ENCODE measurements around the gene LHCGR. TPM values are rescaled to one million over a fixed set of nuclear protein-coding genes. Genes with fewer than 3 reads are reported as not detected.

LHCGR gene
- total RNA-seq, 2 experiments from 2014 or later = not detected

DNA sequence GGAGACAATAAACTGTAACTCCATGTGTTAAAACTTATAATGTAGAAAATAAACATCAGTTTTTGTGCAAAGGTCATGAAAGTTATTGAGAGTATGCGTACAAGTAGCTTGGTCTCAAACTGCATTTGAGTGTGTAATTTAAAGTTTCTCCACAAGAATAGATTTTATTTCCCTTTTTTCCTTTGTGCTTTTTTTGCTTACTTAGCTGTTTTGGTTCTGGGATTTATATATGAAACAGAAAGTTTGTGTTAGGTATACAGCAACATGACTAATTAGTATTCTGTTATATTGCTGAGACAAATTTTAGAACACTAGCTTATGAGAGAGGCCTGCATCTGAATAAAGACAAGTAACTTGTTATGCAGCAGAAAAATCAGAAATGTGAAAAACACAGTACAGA lies 70.4 kb downstream of the LHCGR start:
- intact Hi-C loops (cut with micrococcal nuclease; ENCODE audit: unreplicated experiment) = no loop called here
- TF ChIP-seq EZH2phosphoT487 (IDR thresholded peaks at IDR 0.05; ENCODE audit: borderline replicate concordance, low read depth, low read length) = no peak
- TF ChIP-seq, protein P1, sequence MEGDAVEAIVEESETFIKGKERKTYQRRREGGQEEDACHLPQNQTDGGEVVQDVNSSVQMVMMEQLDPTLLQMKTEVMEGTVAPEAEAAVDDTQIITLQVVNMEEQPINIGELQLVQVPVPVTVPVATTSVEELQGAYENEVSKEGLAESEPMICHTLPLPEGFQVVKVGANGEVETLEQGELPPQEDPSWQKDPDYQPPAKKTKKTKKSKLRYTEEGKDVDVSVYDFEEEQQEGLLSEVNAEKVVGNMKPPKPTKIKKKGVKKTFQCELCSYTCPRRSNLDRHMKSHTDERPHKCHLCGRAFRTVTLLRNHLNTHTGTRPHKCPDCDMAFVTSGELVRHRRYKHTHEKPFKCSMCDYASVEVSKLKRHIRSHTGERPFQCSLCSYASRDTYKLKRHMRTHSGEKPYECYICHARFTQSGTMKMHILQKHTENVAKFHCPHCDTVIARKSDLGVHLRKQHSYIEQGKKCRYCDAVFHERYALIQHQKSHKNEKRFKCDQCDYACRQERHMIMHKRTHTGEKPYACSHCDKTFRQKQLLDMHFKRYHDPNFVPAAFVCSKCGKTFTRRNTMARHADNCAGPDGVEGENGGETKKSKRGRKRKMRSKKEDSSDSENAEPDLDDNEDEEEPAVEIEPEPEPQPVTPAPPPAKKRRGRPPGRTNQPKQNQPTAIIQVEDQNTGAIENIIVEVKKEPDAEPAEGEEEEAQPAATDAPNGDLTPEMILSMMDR (conservative IDR thresholded peaks at IDR 0.05; ENCODE audit: low read length) = no peak
- DNase-seq (ENCODE audit: low spot score) = no peak
- H3K4me2 ChIP-seq (ENCODE audit: low read length) = no peak overlapping the region
- no TSS peak for BruUV-seq (replicated peaks)
- no peaks in the 10 kb centered on the region for H4K20me1 ChIP-seq (ENCODE audit: insufficient read depth, low read length)
- H3K27ac ChIP-seq (ENCODE audit: low read depth, low read length, poor library complexity, severe bottlenecking) = no peak overlapping the region
- no peaks in the 10 kb centered on the region for H3K9me3 ChIP-seq (ENCODE audit: low read length)
- ChIA-PET POLR2A (interaction anchor here (0.5 to 1.1 kb wide), 2 partner anchors 10 to 471 kb away, joined by 3 read pairs; no protein-coding TSS in a partner anchor), CTCF (ENCODE audit: unreplicated experiment) (no interaction called here)
- H3K79me2 ChIP-seq (ENCODE audit: insufficient read depth, low read depth, low read length) = no peaks in the 10 kb centered on the region
- H3K9me2 ChIP-seq (ENCODE audit: insufficient read depth, low read length) = no peaks in the 10 kb centered on the region
- no peaks in the 10 kb centered on the region for H3K4me1 ChIP-seq (ENCODE audit: insufficient read depth, low read length, poor library complexity, severe bottlenecking)
- H3K36me3 ChIP-seq (ENCODE audit: insufficient read depth, low read length) = no peaks in the 10 kb centered on the region
- no peak overlapping the region for H2AFZ ChIP-seq (ENCODE audit: low read length)
- H3K4me3 ChIP-seq (ENCODE audit: low read depth, low read length, poor library complexity, severe bottlenecking) = no peak overlapping the region

DNA sequence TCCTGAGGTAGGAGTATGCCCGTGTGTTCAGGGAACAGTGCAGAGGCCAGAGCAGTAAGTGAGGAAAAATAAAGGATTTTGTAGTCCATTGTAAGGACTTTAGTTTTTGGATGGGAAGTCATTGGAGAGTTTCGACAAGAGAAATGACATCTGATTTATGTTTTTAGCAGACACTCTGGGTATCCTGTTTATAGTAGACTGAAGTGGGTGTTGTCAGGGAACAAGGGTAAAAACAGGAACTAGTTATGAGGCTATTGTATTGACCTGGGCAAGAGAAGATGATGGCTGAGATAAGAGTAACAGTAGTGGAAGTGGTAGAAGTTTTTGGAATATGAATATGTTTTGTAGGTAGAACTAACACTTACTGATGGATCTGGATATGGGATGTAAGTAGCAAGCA lies 78.1 kb downstream of the LHCGR start:
- no TSS peak for BruUV-seq (replicated peaks)
- no peaks in the 10 kb centered on the region for H3K36me3 ChIP-seq (ENCODE audit: insufficient read depth, low read length)
- intact Hi-C loops (cut with micrococcal nuclease; ENCODE audit: unreplicated experiment) = no loop called here
- CTCF ChIA-PET (ENCODE audit: unreplicated experiment) = no interaction called here
- H3K79me2 ChIP-seq (ENCODE audit: insufficient read depth, low read depth, low read length) = no peaks in the 10 kb centered on the region
- H3K4me1 ChIP-seq (ENCODE audit: insufficient read depth, low read length, poor library complexity, severe bottlenecking) = no peaks in the 10 kb centered on the region
- H3K4me2 ChIP-seq (ENCODE audit: low read length) = no peak overlapping the region
- no peaks in the 10 kb centered on the region for H3K9me3 ChIP-seq (ENCODE audit: low read length)
- no peaks in the 10 kb centered on the region for H4K20me1 ChIP-seq (ENCODE audit: insufficient read depth, low read length)
- no peak overlapping the region for H3K4me3 ChIP-seq (ENCODE audit: low read depth, low read length, poor library complexity, severe bottlenecking)
- no peak overlapping the region for H3K27ac ChIP-seq (ENCODE audit: low read depth, low read length, poor library complexity, severe bottlenecking)
- no peak for DNase-seq (ENCODE audit: low spot score)
- no peaks in the 10 kb centered on the region for H3K9me2 ChIP-seq (ENCODE audit: insufficient read depth, low read length)
- H2AFZ ChIP-seq (ENCODE audit: low read length) = no peak overlapping the region
- POLR2A ChIA-PET = no interaction called here
- TF ChIP-seq, protein P1 (conservative IDR thresholded peaks at IDR 0.05; ENCODE audit: low read length) = no peak
- no peak for TF ChIP-seq EZH2phosphoT487 (IDR thresholded peaks at IDR 0.05; ENCODE audit: borderline replicate concordance, low read depth, low read length)

DNA sequence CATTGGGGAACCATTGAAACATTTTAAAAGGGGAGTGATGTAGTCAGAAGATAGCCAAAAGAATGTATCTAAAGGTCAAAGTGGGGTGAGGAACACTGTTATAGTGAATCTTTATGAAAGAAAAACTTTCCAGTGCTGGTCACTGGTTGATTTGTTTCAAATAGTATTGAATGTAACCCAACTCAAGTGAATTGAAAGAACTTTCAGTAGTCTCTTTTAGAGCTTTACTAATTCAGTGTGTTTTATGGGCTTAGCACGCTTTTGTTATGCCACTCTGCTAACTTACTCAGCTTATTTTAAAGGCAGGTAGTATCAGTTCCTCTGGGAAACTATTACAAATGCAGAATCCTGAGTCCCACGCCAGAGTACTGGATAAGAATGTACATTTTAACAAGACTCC lies 80.6 kb downstream of the LHCGR start:
- Histone ChIP-seq H3K36me3 (ENCODE audit: insufficient read depth, low read length) (no peaks in the 10 kb centered on the region), H3K4me3 (ENCODE audit: low read depth, low read length, poor library complexity, severe bottlenecking) (no peak overlapping the region), H3K27ac (ENCODE audit: low read depth, low read length, poor library complexity, severe bottlenecking) (no peak overlapping the region), H3K4me1 (ENCODE audit: insufficient read depth, low read length, poor library complexity, severe bottlenecking) (no peaks in the 10 kb centered on the region), H3K9me2 (ENCODE audit: insufficient read depth, low read length) (no peaks in the 10 kb centered on the region), H3K79me2 (ENCODE audit: insufficient read depth, low read depth, low read length) (no peaks in the 10 kb centered on the region), H2AFZ (ENCODE audit: low read length) (no peak overlapping the region), H3K9me3 (ENCODE audit: low read length) (no peaks in the 10 kb centered on the region), H3K4me2 (ENCODE audit: low read length) (no peak overlapping the region), H4K20me1 (ENCODE audit: insufficient read depth, low read length) (no peaks in the 10 kb centered on the region)
- POLR2A ChIA-PET = no interaction called here
- intact Hi-C loops (cut with micrococcal nuclease; ENCODE audit: unreplicated experiment) = no loop called here
- no peak for DNase-seq (ENCODE audit: low spot score)
- no peak for TF ChIP-seq EZH2phosphoT487 (IDR thresholded peaks at IDR 0.05; ENCODE audit: borderline replicate concordance, low read depth, low read length)
- no TSS peak for BruUV-seq (replicated peaks)
- CTCF ChIA-PET (ENCODE audit: unreplicated experiment) = no interaction called here
